ENCODE measurements around the gene OR8G5.

OR8G5 gene

DNA sequence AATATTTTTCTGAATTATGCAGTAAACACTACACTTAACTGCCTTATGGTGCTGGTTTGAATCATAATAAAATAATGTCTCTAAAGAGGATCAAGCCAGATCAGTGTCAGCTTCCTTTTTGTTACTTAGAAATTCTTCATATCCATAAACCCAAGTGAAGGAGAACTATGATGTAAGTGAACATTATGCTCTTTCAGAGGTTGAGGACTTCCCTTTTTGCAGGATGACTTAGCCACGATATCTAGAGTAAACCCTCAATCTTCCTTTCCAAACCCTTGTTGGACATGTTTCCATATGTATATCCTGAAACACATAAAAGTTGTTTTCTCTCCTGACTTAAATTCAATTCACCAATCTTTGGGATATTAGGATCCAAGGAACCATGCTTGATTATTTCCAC lies 38.5 kb downstream of the OR8G5 start:
- no peak for DNase-seq

GRCh38 chr11:124296016-124296415 lies 39.8 kb downstream of the OR8G5 start:
- no peak for DNase-seq

DNA sequence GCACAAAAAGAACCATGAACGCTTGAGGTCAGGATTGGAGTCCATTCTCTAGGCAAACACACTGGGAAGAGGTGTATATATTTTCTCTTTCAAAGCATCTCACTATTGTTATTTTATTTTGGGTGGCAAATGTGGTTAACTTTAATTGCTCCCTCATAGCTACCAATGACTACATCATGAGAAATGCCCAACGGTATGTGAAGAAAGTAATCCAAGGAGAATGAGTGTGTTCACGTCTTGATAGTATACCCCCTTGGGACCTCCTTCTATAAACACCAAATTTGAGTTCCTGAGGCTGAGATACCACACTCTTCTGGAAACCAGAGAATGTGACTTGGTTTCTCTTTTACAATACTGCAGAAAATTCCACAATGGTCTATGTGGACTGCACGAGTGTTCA lies 41.7 kb downstream of the OR8G5 start:
- no peak for DNase-seq

DNA sequence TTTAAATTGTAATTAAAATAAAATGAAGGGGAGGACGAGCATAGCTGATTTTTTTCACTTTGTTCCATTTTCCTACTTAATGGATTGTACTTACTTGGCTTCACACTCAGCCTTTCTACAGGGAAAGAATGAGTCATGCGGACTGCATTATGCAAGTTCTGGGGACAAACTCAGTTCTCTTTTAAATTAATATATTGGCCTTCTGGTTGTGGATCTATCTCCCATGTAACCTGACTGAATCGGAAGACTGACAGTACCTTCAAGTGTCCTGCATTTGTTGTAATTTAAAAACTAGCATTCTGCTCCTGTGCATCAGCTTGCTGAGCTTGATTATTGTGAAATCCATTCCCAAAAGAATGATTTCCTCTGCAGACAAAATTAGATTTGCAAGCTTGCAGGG lies 45.4 kb downstream of the OR8G5 start:
- DNase-seq, result no peak

DNA sequence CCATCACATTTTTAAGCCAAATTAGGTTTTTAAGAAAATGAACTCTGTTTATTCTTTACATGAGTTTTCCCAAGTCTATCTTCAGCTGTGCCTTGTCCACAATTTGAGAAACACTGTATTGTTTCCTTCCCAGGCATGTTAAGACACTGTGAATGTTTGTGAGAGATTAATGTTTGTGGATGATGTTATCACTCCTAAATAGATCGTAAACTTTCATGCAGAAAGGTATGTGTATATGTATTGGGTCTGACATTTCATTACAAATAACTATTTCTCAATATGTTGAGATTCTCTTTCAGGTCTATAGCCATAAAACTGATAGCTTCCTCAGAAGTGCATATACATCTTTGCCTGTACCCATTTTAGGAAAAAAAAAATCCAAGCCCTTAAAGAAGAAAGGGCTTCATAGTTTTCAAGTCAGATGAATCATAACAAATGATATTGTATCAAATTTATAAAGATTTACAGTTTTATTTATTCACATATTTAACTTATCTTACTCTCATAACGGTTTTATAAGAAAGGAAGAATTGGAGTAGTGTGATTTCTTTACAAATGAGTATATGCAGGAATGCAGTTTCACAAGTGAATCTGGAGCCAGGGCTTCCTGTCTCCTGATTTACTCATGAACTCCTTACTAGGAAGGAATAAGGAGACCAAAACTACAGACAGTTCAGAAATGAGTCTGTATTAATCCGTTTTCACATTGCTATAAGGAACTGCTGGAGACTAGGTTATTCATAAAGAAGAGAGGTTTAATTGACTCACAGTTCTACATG lies 46.4 kb downstream of the OR8G5 start:
- no peak for DNase-seq

GRCh38 chr11:124307093-124307492 lies 50.9 kb downstream of the OR8G5 start:
- no peak for DNase-seq

GRCh38 chr11:124310721-124311120 lies 54.5 kb downstream of the OR8G5 start:
- no peak for DNase-seq

GRCh38 chr11:124311269-124311668 lies 55.1 kb downstream of the OR8G5 start:
- no peak for DNase-seq

- no peak for DNase-seq
Measured at GRCh38 chr11:124311670-124312069, 55.5 kb downstream of the OR8G5 start.

DNA sequence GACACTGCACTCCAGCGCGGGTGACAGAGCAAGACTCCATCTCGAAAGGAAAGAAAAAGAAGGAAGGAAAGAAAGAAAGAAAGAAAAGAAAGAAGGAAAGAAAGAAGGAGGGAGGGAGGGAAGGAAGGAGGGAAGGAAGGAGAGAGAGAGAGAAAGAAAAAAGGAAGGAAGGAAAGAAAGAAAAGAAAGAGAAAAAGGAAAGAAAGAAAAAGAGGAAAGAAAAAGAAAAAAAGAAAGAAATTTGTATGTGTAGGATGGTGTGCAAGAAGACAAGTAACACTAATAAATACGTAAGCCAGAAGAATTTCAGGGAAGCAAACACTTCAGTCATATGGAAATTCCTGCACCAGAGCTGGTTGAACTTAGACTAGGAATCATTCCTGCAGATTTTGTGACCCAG lies 57.0 kb downstream of the OR8G5 start:
- no peak for DNase-seq

- DNase-seq, result no peak
Measured at GRCh38 chr11:124313849-124314248, 57.7 kb downstream of the OR8G5 start, which contains the start of gene OR8D1. TSS of gene OR8D1 (minus strand) at chr11:124313949. CDS start at chr11:124310766, 3,183 bp downstream.

DNA sequence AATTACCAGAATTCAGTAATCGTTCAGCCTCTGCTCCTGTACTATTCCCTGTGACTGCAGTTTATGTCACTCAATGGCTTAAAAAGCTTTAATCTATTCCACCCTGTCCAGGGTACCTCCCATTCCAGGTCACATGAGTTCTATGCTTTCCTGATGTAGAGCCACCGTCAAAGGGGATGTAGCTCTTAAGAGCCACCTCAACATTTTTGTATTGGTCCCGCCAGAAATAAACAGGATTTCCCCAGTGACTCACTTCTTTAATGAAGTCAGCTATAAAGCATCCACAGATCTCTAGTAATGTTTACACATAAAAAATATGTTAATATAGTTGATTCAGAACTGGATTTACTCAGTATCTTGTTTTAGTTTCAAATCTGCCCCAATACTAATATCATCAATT lies 58.9 kb downstream of the OR8G5 start:
- DNase-seq, result no peak

Measured in NCI-H446 treated with DMSO at 0.1 percent for 48 hours (cell line).